SU-DHL-6 (cell line): ENCODE data around the gene SREK1IP1.

Source experiments
- H2AFZ ChIP-seq: fragments of 200-600 bp; sonication (generic); 2 replicates; pipeline ENCODE4 v1.6.1; 2014; ENCODE audit warnings: low read depth, mild to moderate bottlenecking, moderate library complexity, mixed read lengths, antibody characterized with exemption, low read length; ENCODE audit not compliant: severe bottlenecking
- H3F3A ChIP-seq: fragments of 200-600 bp; shearing (Covaris generic); 2 replicates; pipeline ENCODE4 v1.6.0; 2016; ENCODE audit warnings: antibody characterized with exemption, mild to moderate bottlenecking; ENCODE audit not compliant: insufficient read depth
- H3K27ac ChIP-seq: fragments of 200-600 bp; sonication (generic); 2 replicates; pipeline ENCODE4 v1.5.1; 2016; ENCODE audit warnings: low read depth, mild to moderate bottlenecking, low read length, moderate library complexity, mixed read lengths
- H3K27me3 ChIP-seq: fragments of 200-600 bp; sonication (generic), shearing (Covaris generic); 2 replicates; pipeline ENCODE4 v1.6.0; 2014; ENCODE audit warnings: mild to moderate bottlenecking, low read length
- H3K36me3 ChIP-seq: fragments of 200-600 bp; sonication (generic); 2 replicates; pipeline ENCODE4 v1.6.1; 2014; ENCODE audit warnings: mild to moderate bottlenecking, low read length, mixed read lengths
- H3K4me2 ChIP-seq: fragments of 300-600, 200-600 bp; shearing (Covaris generic), sonication (generic); 2 replicates; pipeline ENCODE4 v1.6.0; 2014; ENCODE audit warnings: low read length, low read depth, mild to moderate bottlenecking; ENCODE audit not compliant: poor library complexity, severe bottlenecking
- H3K4me3 ChIP-seq: fragments of 200-600 bp; sonication (generic); 2 replicates; pipeline ENCODE4 v1.5.1; 2014; ENCODE audit warnings: antibody characterized with exemption, low read length, mild to moderate bottlenecking, mixed read lengths; ENCODE audit not compliant: insufficient read depth, poor library complexity, severe bottlenecking
- H3K79me2 ChIP-seq: fragments of 200-600 bp; sonication (generic); 2 replicates; pipeline ENCODE4 v1.6.1; 2014; ENCODE audit warnings: mild to moderate bottlenecking, low read length, moderate library complexity; ENCODE audit not compliant: insufficient read depth
- H3K9ac ChIP-seq: fragments of 200-600 bp; sonication (generic); 2 replicates; pipeline ENCODE4 v1.7.0; 2014; ENCODE audit warnings: mild to moderate bottlenecking, low read length
- H3K9me2 ChIP-seq: fragments of 200-600 bp; sonication (generic); replicated peaks from 2 replicates; pipeline ENCODE4 v1.6.1; 2014; ENCODE audit warnings: low read length; ENCODE audit not compliant: insufficient read depth
- H3K9me3 ChIP-seq: fragments of 200-600 bp; sonication (generic); 2 replicates; pipeline ENCODE4 v1.6.1; 2014; ENCODE audit warnings: low read length, mixed read lengths; ENCODE audit not compliant: insufficient read depth
- H4K20me1 ChIP-seq: fragments of 200-600 bp; sonication (generic); 2 replicates; pipeline ENCODE4 v1.6.1; 2014; ENCODE audit warnings: low read depth, mild to moderate bottlenecking, antibody characterized with exemption, low read length, moderate library complexity, mixed read lengths
- EZH2phosphoT487 ChIP-seq: fragments of 200-600 bp; sonication (generic), shearing (Covaris generic); conservative IDR thresholded peaks from 2 replicates; pipeline ENCODE4 v1.6.1; 2018; ENCODE audit warnings: mild to moderate bottlenecking, antibody characterized with exemption, low read length, moderate library complexity, mixed read lengths
- TF ChIP-seq, protein P1 (sequence below): fragments of 200-600 bp; sonication (generic); IDR thresholded peaks from one replicate; pipeline ENCODE4 v1.5.1; 2017; ENCODE audit warnings: antibody characterized with exemption, mild to moderate bottlenecking, low read length, moderate library complexity; ENCODE audit not compliant: insufficient read depth, poor library complexity, severe bottlenecking

SREK1IP1 gene

DNA sequence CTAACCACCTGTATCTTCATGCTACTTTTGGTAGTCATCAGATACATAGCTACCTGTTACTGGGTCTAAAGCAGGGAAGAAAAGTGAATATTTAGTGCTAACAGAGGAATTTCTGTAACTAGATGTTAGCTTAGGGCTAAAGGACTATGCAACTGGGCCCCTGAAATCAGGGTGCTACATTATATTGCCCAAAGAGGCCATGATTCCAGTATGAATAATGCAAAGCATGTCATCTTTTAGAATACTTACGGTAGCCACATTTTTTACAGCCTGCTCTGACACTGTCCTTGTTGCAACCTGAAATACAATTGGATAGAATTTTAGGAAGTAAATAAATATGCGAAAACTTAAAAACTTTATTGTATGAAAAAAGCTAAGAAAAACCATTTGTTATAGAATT, 14.4 kb downstream of the SREK1IP1 start:
- Histone ChIP-seq H3F3A (no peaks in the 10 kb centered on the region), H3K4me3 (no peak overlapping the region), H3K36me3 (peaks cover 12% of the 10 kb centered on the region; the same call in 1 of the 2 replicates), H3K27ac (no peak overlapping the region), H4K20me1 (no peaks in the 10 kb centered on the region), H3K27me3 (no peaks in the 10 kb centered on the region), H3K4me2 (no peak overlapping the region), H3K79me2 (peaks cover 33% of the 10 kb centered on the region), H3K9ac (no peak overlapping the region), H3K9me3 (no peaks in the 10 kb centered on the region), H3K9me2 (no peaks in the 10 kb centered on the region), H2AFZ (no peak overlapping the region)
- TF ChIP-seq, protein P1, sequence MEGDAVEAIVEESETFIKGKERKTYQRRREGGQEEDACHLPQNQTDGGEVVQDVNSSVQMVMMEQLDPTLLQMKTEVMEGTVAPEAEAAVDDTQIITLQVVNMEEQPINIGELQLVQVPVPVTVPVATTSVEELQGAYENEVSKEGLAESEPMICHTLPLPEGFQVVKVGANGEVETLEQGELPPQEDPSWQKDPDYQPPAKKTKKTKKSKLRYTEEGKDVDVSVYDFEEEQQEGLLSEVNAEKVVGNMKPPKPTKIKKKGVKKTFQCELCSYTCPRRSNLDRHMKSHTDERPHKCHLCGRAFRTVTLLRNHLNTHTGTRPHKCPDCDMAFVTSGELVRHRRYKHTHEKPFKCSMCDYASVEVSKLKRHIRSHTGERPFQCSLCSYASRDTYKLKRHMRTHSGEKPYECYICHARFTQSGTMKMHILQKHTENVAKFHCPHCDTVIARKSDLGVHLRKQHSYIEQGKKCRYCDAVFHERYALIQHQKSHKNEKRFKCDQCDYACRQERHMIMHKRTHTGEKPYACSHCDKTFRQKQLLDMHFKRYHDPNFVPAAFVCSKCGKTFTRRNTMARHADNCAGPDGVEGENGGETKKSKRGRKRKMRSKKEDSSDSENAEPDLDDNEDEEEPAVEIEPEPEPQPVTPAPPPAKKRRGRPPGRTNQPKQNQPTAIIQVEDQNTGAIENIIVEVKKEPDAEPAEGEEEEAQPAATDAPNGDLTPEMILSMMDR = no peak
- TF ChIP-seq EZH2phosphoT487 = no peak

DNA sequence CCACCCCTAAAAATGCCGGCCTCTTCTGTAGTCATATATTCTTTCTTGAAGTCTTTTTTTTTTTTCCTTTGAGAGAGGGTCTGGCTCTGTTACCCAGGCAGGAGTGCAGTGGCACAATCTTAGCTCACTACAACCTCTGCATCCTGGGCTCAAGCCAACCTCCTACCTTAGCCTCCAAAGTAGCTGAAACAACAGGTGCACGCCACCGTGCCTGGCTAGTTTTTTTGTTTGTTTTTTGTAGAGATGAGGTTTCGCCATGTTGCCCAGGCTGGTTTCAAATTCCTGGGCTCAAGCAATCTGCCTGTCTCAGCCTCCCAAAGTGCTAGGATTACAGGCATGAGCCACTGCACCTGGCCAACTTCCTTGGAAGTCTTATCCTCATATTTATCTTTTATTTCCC, 19.1 kb downstream of the SREK1IP1 start:
- no peaks in the 10 kb centered on the region for H3F3A ChIP-seq
- H3K9me2 ChIP-seq = no peaks in the 10 kb centered on the region
- TF ChIP-seq, protein P1 = no peak
- TF ChIP-seq EZH2phosphoT487 = no peak
- H4K20me1 ChIP-seq = no peaks in the 10 kb centered on the region
- H3K27me3 ChIP-seq = no peaks in the 10 kb centered on the region
- no peak overlapping the region for H3K9ac ChIP-seq
- H3K4me3 ChIP-seq = no peak overlapping the region
- no peaks in the 10 kb centered on the region for H3K79me2 ChIP-seq
- peaks cover 12% of the 10 kb centered on the region; the same call in 1 of the 2 replicates for H3K36me3 ChIP-seq
- H2AFZ ChIP-seq = no peak overlapping the region
- no peak overlapping the region for H3K4me2 ChIP-seq
- no peaks in the 10 kb centered on the region for H3K9me3 ChIP-seq
- H3K27ac ChIP-seq = no peak overlapping the region

DNA sequence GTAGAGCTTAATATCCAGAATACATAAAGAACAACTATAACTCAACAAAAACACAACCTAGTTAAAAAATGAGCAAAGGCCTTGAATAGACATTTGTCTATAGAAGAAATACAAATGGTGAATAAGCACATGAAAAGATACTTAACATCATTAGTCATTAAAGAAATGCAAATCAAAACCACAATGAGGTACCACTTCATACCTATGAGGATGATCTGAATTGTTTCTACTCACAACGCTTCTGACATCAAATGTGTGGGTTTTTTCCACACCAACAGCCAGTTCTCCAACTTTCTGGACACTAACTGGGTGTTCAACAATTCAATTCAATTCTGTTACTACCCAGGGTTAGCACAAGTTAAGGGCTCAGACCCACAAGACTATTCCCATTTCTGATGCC, 22.0 kb downstream of the SREK1IP1 start:
- no peaks in the 10 kb centered on the region for H3K79me2 ChIP-seq
- TF ChIP-seq, protein P1 = no peak
- TF ChIP-seq EZH2phosphoT487 = no peak
- no peak overlapping the region for H3K27ac ChIP-seq

DNA sequence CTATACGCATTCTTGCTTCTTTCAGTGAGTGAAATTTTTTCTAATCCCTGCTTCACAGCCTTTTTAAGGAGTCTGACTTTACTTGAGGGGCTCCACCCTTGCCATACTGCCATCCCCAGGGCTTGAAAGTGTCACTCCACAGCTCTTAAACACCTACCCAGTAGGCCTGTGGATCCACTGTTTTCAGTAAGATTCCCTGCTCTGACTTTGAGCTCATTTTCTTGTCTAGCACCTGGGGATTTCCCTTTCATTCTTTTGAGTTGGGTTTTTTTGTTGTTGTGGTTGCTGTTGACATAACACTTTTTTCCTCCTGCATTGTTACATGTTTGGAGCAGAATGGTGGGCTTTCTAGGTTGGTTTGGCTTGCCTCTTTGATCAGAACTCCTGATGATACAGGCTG, 23.6 kb downstream of the SREK1IP1 start:
- no peak overlapping the region for H3K4me2 ChIP-seq

More for the DNA sequence above, 22.0 kb downstream of the SREK1IP1 start:
- Histone ChIP-seq H3F3A (no peaks in the 10 kb centered on the region), H3K36me3 (no peaks in the 10 kb centered on the region), H3K4me3 (no peak overlapping the region), H3K4me2 (no peak overlapping the region), H3K9ac (no peak overlapping the region), H2AFZ (no peak overlapping the region), H3K9me2 (no peaks in the 10 kb centered on the region), H3K27me3 (no peaks in the 10 kb centered on the region), H3K9me3 (no peaks in the 10 kb centered on the region), H4K20me1 (no peaks in the 10 kb centered on the region)

More for the DNA sequence above, 23.6 kb downstream of the SREK1IP1 start:
- no peak overlapping the region for H3K27ac ChIP-seq
- H2AFZ ChIP-seq = no peak overlapping the region
- no peaks in the 10 kb centered on the region for H3K9me3 ChIP-seq
- TF ChIP-seq EZH2phosphoT487 = no peak
- TF ChIP-seq, protein P1 = no peak
- no peaks in the 10 kb centered on the region for H3K9me2 ChIP-seq
- no peak overlapping the region for H3K4me3 ChIP-seq
- H3K79me2 ChIP-seq = no peaks in the 10 kb centered on the region
- H3K9ac ChIP-seq = no peak overlapping the region
- no peaks in the 10 kb centered on the region for H3K36me3 ChIP-seq
- no peaks in the 10 kb centered on the region for H4K20me1 ChIP-seq
- H3F3A ChIP-seq = no peaks in the 10 kb centered on the region
- no peaks in the 10 kb centered on the region for H3K27me3 ChIP-seq
